ENCODE data around the gene CACNA2D4.

DNA sequence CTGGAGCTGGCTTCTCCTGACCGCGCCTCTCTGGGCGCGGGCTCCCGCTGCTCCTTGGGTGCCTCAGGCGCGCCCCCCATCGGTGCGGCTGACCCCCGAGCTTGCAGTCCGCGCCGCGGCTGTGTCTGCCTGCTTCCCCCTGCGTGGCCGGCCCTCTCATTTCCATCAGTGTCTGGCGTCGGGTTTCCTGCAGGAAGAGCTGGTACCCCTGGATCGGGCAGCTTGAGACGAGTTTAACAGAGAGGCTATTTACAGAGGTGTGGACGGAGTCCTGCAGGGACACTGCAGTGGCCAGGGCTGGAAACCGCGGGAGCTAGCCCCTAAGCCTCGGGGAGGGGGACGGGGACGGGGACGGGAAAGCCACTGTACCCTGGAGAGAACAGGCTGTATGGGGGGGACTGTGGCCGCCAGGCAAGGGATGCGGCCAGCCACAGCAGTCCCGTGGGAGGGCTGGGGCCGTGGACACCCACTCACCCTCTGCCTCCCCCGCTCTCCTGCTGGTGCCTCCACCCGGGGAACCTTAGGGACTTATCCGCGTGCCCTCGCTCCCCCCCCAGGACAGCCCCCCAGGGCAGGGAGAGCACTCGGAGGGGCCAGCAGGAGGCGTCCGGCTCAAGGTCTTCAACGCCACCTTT lies 3.7 kb upstream of the CACNA2D4 start:
- TF ChIP-seq, protein P1, sequence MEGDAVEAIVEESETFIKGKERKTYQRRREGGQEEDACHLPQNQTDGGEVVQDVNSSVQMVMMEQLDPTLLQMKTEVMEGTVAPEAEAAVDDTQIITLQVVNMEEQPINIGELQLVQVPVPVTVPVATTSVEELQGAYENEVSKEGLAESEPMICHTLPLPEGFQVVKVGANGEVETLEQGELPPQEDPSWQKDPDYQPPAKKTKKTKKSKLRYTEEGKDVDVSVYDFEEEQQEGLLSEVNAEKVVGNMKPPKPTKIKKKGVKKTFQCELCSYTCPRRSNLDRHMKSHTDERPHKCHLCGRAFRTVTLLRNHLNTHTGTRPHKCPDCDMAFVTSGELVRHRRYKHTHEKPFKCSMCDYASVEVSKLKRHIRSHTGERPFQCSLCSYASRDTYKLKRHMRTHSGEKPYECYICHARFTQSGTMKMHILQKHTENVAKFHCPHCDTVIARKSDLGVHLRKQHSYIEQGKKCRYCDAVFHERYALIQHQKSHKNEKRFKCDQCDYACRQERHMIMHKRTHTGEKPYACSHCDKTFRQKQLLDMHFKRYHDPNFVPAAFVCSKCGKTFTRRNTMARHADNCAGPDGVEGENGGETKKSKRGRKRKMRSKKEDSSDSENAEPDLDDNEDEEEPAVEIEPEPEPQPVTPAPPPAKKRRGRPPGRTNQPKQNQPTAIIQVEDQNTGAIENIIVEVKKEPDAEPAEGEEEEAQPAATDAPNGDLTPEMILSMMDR (IDR thresholded peaks at IDR 0.05; ENCODE audit: low read depth, low read length) = no peak
- no peak for TF ChIP-seq EZH2phosphoT487 (IDR thresholded peaks at IDR 0.05; ENCODE audit: low read depth)
